GM23248 (cell line): ENCODE measurements around the gene CA11. TPM values are rescaled to one million over a fixed set of nuclear protein-coding genes. Genes with fewer than 3 reads are reported as not detected.

Experiments
- DNase-seq: peaks from one replicate; pipeline ENCODE4 v3.0.0-alpha.2; 2015
- H2AFZ ChIP-seq: fragments of 200-600 bp; sonication (generic); 2 replicates; pipeline ENCODE4 v1.6.1; 2016; ENCODE audit warnings: antibody characterized with exemption
- H3F3A ChIP-seq: fragments of 200-600 bp; sonication (generic); 2 replicates; pipeline ENCODE4 v1.6.1; 2016; ENCODE audit warnings: mild to moderate bottlenecking, antibody characterized with exemption, mixed run types; ENCODE audit not compliant: insufficient read depth
- H3K27ac ChIP-seq: fragments of 200-600 bp; sonication (generic); 2 replicates; pipeline ENCODE4 v1.5.1; 2016; ENCODE audit warnings: mild to moderate bottlenecking
- H3K27me3 ChIP-seq: fragments of 200-600 bp; sonication (generic); replicated peaks from 2 replicates; pipeline ENCODE4 v1.6.1; 2016; ENCODE audit warnings: mild to moderate bottlenecking; ENCODE audit not compliant: insufficient read depth
- H3K36me3 ChIP-seq: fragments of 200-600 bp; sonication (generic); 2 replicates; pipeline ENCODE4 v1.6.1; 2016; ENCODE audit warnings: low read depth, mild to moderate bottlenecking
- H3K4me1 ChIP-seq: fragments of 200-600 bp; sonication (generic); 2 replicates; pipeline ENCODE4 v1.6.1; 2016; ENCODE audit warnings: mild to moderate bottlenecking; ENCODE audit not compliant: insufficient read depth
- H3K4me2 ChIP-seq: fragments of 200-600 bp; sonication (generic); one replicate; pipeline ENCODE4 v1.6.1; 2016; ENCODE audit warnings: mild to moderate bottlenecking; ENCODE audit not compliant: unreplicated experiment
- H3K4me3 ChIP-seq: fragments of 200-600 bp; sonication (generic); 2 replicates; pipeline ENCODE4 v1.5.1; 2016; ENCODE audit warnings: mild to moderate bottlenecking
- H3K79me2 ChIP-seq: fragments of 200-600 bp; sonication (generic); 2 replicates; pipeline ENCODE4 v1.6.1; 2016; ENCODE audit warnings: mild to moderate bottlenecking; ENCODE audit not compliant: insufficient read depth
- H3K9ac ChIP-seq: fragments of 200-600 bp; sonication (generic); 2 replicates; pipeline ENCODE4 v1.6.1; 2016; ENCODE audit warnings: mild to moderate bottlenecking
- H3K9me2 ChIP-seq: fragments of 200-600 bp; sonication (generic); 2 replicates; pipeline ENCODE4 v1.6.1; 2016; ENCODE audit warnings: mixed run types, mild to moderate bottlenecking, moderate library complexity; ENCODE audit not compliant: insufficient read depth
- H3K9me3 ChIP-seq: fragments of 200-600 bp; sonication (generic); one replicate; pipeline ENCODE4 v1.6.1; 2017; ENCODE audit warnings: low read depth
- H4K20me1 ChIP-seq: fragments of 200-600 bp; sonication (generic); 2 replicates; pipeline ENCODE4 v1.6.0; 2016; ENCODE audit not compliant: insufficient read depth
- EZH2 ChIP-seq: fragments of 200-600 bp; sonication (generic); IDR thresholded peaks from 2 replicates; pipeline ENCODE4 v1.6.1; 2018; ENCODE audit warnings: antibody characterized with exemption, mild to moderate bottlenecking; ENCODE audit not compliant: insufficient read depth, poor library complexity, severe bottlenecking
- EZH2phosphoT487 ChIP-seq: fragments of 200-600 bp; sonication (generic); IDR thresholded peaks from 2 replicates; pipeline ENCODE4 v1.6.1; 2018; ENCODE audit warnings: antibody characterized with exemption, moderate library complexity, mild to moderate bottlenecking, low read depth; ENCODE audit not compliant: insufficient read depth
- WGBS, 2 experiments: methylation state at CpG; one replicate each; pipeline ENCODE4 v1.1.6; 2015 to 2017; ENCODE audit warnings: low lambda C conversion rate in 2 of 2, low coverage in 1 of 2; ENCODE audit errors: missing lambda C conversion rate in 2 of 2; 5-methylcytosine and 5-hydroxymethylcytosine counted together
- in situ Hi-C: fragments of 300-500 bp; cut with MboI; formaldehyde crosslinking; loops from 2 replicates; pipeline ENCODE4 v1.15.0; 2020
- polyA plus RNA-seq: library from polyadenylated mRNA; unstranded; fragments of >200 nt; fragmentation: Nextera tagmentation; extraction: Ambion mirVana; gene quantifications from 2 replicates; pipeline ENCODE4 v1.2.1, GENCODE V29; 2016
- total RNA-seq: library from RNA; depleted of rRNA; stranded (reverse); fragments of >200 nt; shearing (Covaris generic); gene quantifications from 2 replicates; pipeline ENCODE4 v1.2.3, GENCODE V29; 2014

CA11 gene
- total and polyA plus RNA-seq, 2 experiments from 2014 or later: 1.1 to 2.7 TPM

- no peak for DNase-seq
- H3K27me3 ChIP-seq: no peaks in the 10 kb centered on the region; the same call in 1 of the 2 replicates
- no peaks in the 10 kb centered on the region for H3K9me3 ChIP-seq
- WGBS, 2 experiments: 58 to 60% methylated on average over 9 of the region's 9 CpGs
- no peaks in the 10 kb centered on the region for H3K36me3 ChIP-seq
- H3K27ac ChIP-seq: no peak overlapping the region
- no peak overlapping the region for H3K9ac ChIP-seq
- in situ Hi-C loops: no loop called here
- no peaks in the 10 kb centered on the region for H3K9me2 ChIP-seq
- no peak overlapping the region for H3K4me2 ChIP-seq
- no peaks in the 10 kb centered on the region for H3K79me2 ChIP-seq
- H4K20me1 ChIP-seq: no peaks in the 10 kb centered on the region
- no peaks in the 10 kb centered on the region for H3K4me1 ChIP-seq
- H2AFZ ChIP-seq: no peak overlapping the region
- no peaks in the 10 kb centered on the region for H3F3A ChIP-seq
- no peak overlapping the region for H3K4me3 ChIP-seq
- TF ChIP-seq EZH2: no peak
These were observed 43.0 kb downstream of the CA11 start for GRCh38 chr19:48603001-48603400.

DNA sequence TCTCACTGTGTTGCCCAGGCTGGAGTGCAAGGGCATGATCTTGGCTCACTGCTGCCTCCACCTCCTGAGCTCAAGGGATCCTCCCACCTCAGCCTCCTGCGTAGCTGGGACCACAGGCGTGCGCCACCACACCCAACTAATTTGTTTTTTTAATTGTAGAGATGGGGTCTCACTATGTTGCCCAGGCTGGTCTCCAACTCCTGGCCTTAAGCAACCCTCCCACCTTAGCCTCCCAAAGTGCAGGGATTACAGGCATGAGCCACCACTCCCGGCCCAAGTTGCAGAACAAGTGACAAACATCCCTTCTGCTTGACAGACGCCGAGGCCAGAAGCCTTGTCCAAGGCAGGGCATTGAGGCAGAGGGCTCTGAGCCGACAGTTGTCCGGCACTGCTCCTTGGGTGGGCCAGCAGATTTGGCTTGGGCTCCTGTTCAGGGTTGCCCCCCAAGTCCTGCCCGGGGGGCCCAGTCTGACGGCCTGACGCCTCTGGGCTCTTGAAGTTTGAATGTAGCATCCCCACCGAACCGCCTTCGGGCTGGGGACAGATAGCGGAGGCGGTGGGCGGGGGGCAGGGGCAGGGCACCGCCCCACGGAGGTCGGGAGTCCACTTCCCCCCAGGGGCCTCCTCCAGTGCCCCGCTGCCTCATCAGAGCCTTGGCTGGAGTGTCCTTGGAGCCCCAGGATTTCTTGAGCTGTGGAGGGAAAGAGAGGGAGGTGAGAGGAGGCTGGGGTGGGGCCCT, 45.1 kb downstream of the CA11 start:
- Histone ChIP-seq H3K4me1 (no peaks in the 10 kb centered on the region), H3F3A (no peaks in the 10 kb centered on the region), H3K36me3 (no peaks in the 10 kb centered on the region), H3K27ac (no peak overlapping the region), H3K9ac (no peak overlapping the region), H3K4me2 (no peak overlapping the region), H3K27me3 (no peaks in the 10 kb centered on the region; the same call in 1 of the 2 replicates), H4K20me1 (no peaks in the 10 kb centered on the region), H3K79me2 (no peaks in the 10 kb centered on the region), H2AFZ (no peak overlapping the region), H3K9me3 (no peaks in the 10 kb centered on the region), H3K4me3 (no peak overlapping the region), H3K9me2 (no peaks in the 10 kb centered on the region)
- in situ Hi-C loops: no loop called here
- DNase-seq: no peak
- WGBS, 2 experiments: 76 to 85% methylated on average over 10 to 21 of the region's 21 CpGs
- TF ChIP-seq EZH2phosphoT487: no peak
- no peak for TF ChIP-seq EZH2

DNA sequence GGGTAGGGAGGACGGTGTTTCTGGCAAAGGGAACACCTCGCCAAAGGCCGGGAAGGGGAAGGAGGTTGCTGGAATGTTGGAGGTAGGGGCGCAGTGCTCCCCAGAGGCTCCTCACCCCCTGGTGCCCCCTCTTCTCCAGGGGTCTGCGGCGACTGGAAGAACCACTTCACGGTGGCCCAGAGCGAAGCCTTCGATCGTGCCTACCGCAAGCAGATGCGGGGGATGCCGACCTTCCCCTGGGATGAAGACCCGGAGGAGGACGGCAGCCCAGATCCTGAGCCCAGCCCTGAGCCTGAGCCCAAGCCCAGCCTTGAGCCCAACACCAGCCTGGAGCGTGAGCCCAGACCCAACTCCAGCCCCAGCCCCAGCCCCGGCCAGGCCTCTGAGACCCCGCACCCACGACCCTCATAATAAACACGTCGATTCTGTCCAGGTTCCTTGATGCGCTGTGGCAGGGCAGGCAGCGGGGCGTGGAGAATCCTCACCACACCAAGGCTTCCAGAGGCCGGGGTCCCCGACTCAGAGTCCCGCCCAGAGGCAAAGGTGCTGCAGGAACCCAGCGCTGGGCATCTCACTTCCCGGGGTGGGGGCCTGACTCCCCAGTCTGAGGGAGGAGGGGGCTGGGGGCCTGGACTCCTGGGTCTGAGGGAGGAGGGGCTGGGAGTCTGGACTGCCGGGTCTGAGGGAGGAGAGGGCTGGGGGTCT, 46.8 kb downstream of the CA11 start:
- Histone ChIP-seq H3F3A (no peaks in the 10 kb centered on the region), H2AFZ (no peak overlapping the region), H3K9me2 (no peaks in the 10 kb centered on the region), H3K79me2 (no peaks in the 10 kb centered on the region), H3K4me3 (no peak overlapping the region), H3K36me3 (no peaks in the 10 kb centered on the region), H3K4me2 (no peak overlapping the region), H3K4me1 (no peaks in the 10 kb centered on the region), H4K20me1 (no peaks in the 10 kb centered on the region), H3K27ac (no peak overlapping the region), H3K27me3 (no peaks in the 10 kb centered on the region; the same call in 1 of the 2 replicates), H3K9ac (no peak overlapping the region), H3K9me3 (no peaks in the 10 kb centered on the region)
- WGBS, 2 experiments: 64 to 65% methylated on average over 27 to 30 of the region's 30 CpGs
- in situ Hi-C loops: no loop called here
- DNase-seq: no peak
- TF ChIP-seq EZH2 (no peak), EZH2phosphoT487 (no peak)

- Histone ChIP-seq H3K9me2 (no peaks in the 10 kb centered on the region), H3K9me3 (no peaks in the 10 kb centered on the region), H3K4me1 (no peaks in the 10 kb centered on the region), H3K36me3 (no peaks in the 10 kb centered on the region), H3K27me3 (no peaks in the 10 kb centered on the region; the same call in 1 of the 2 replicates), H3K27ac (no peak overlapping the region), H3K9ac (no peak overlapping the region), H2AFZ (no peak overlapping the region), H3F3A (no peaks in the 10 kb centered on the region), H3K4me3 (no peak overlapping the region), H3K79me2 (no peaks in the 10 kb centered on the region), H3K4me2 (no peak overlapping the region), H4K20me1 (no peaks in the 10 kb centered on the region)
- in situ Hi-C loops: no loop called here
- DNase-seq: no peak
- WGBS, 2 experiments: 80% methylated on average over 36 to 39 of the region's 39 CpGs
- no peak for TF ChIP-seq EZH2phosphoT487
These were observed 49.1 kb downstream of the CA11 start for GRCh38 chr19:48596679-48597465.
